Psoas muscle (tissue), 8 donors: Measurements from ENCODE around the gene FER. TPM values are rescaled to one million over a fixed set of nuclear protein-coding genes. Genes with fewer than 3 reads are reported as not detected.

Experiments used
- ATAC-seq, 4 donors: fragments of 200-7000 bp; cut with Tn5 transposase; one replicate each; pipeline ENCODE4 v1.9.1; 2020; ENCODE audit warnings: moderate library complexity in 3 of 4, mild to moderate bottlenecking in 2 of 4
- DNase-seq, 2 donors: peaks; one replicate each; pipeline ENCODE4 v3.0.0-alpha.2; 2020
- H3K27ac ChIP-seq: fragments of 200-600 bp; one replicate; pipeline ENCODE4 v1.8.0; 2022
- H3K27me3 ChIP-seq, 3 donors: fragments of 200-600 bp in 1 of 3; one replicate each; pipeline versions ENCODE4 v1.6.1 to v1.8.0; 2013 to 2022; ENCODE audit warnings: low read length in 2 of 3, mild to moderate bottlenecking in 2 of 3, moderate library complexity in 1 of 3; ENCODE audit not compliant: insufficient read depth in 3 of 3
- H3K36me3 ChIP-seq, 2 donors: fragments of 200-600 bp in 1 of 2; one replicate each; pipeline versions ENCODE4 v1.6.1 to v1.8.0; 2013 to 2022; ENCODE audit warnings: low read depth in 1 of 2, mild to moderate bottlenecking in 1 of 2, moderate library complexity in 1 of 2; ENCODE audit not compliant: insufficient read depth in 1 of 2
- H3K4me1 ChIP-seq: fragments of 200-600 bp; one replicate; pipeline ENCODE4 v1.8.0; 2022
- H3K4me3 ChIP-seq: fragments of 200-600 bp; one replicate; pipeline ENCODE4 v1.8.0; 2022; ENCODE audit warnings: mild to moderate bottlenecking
- H3K9me3 ChIP-seq: fragments of 200-600 bp; one replicate; pipeline ENCODE4 v1.8.0; 2022
- WGBS, 3 donors: extraction: QIAGEN DNeasy Blood & Tissue Kit; methylation state at CpG; one replicate each; pipeline versions ENCODE4 v1.1.6 to v1.1.7; 2013; 5-methylcytosine and 5-hydroxymethylcytosine counted together
- intact Hi-C, 2 donors: fragments of 100-400 bp; cut with DNase I; formaldehyde crosslinking; loops; one replicate each; pipeline versions ENCODE4 v1.11.0 to v1.14.2; 2022
- polyA plus RNA-seq, 3 donors: library from polyadenylated mRNA; stranded (reverse); fragments of 200-250 nt; gene quantifications; one replicate each; pipeline ENCODE4 v1.2.3, GENCODE V29; 2013
- total RNA-seq, 4 donors: library from RNA; stranded (reverse); fragmentation: NEBNext Ultra II Directional in 2 of 4; extraction: Animal tissue kit (Norgen Biotek cat#: 25700) in 2 of 4; gene quantifications; one replicate each; pipeline versions ENCODE4 v1.2.1 to v1.2.4, GENCODE V29; 2021 to 2023
- TF ChIP-seq, protein P1 (sequence below): fragments of 200-600 bp; IDR thresholded peaks from one replicate; pipeline ENCODE4 v1.8.0; 2022; ENCODE audit warnings: antibody characterized with exemption
- donor health status: healthy with polysubstance abuse.
- donor health status: DM: no; HTN: no; CAD: no; lungs with moderate emphysema.
- donor health status: Bipolar disorder and iron deficiency.
- donor health status: healthy.
- donor health status: DM: yes; HTN: yes; CAD: no.
- donor health status: DM: no; HTN: no; CAD: no.
- donor health status: DM: no; HTN: no; CAD: no.
- donor health status: DM: yes; HTN: yes; CAD: no.

The FER gene
- total and polyA plus RNA-seq, 7 donors = 0.66 to 7.6 (median 4.6) TPM

DNA sequence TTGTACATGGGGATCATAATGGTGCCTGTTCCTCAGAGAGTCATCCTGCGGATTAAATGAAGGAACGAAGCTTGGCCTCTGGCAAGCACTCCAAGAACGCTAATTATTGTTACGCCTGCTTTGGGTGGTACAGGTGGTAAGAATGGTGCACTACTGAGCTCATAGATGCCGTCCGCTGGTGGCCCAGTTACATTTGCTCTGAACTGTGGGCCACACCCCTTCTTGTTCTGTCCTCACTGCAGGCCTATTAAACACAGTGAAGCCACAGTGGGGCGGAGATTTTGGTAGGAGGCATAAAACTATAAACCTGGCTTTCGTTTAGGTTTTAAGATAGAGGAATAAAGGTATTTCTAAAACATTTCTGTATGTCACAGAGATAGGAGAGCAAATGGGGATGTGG, 40.6 kb upstream of the FER start:
- no peaks in the 10 kb centered on the region for H3K4me1 ChIP-seq
- TF ChIP-seq, protein P1, sequence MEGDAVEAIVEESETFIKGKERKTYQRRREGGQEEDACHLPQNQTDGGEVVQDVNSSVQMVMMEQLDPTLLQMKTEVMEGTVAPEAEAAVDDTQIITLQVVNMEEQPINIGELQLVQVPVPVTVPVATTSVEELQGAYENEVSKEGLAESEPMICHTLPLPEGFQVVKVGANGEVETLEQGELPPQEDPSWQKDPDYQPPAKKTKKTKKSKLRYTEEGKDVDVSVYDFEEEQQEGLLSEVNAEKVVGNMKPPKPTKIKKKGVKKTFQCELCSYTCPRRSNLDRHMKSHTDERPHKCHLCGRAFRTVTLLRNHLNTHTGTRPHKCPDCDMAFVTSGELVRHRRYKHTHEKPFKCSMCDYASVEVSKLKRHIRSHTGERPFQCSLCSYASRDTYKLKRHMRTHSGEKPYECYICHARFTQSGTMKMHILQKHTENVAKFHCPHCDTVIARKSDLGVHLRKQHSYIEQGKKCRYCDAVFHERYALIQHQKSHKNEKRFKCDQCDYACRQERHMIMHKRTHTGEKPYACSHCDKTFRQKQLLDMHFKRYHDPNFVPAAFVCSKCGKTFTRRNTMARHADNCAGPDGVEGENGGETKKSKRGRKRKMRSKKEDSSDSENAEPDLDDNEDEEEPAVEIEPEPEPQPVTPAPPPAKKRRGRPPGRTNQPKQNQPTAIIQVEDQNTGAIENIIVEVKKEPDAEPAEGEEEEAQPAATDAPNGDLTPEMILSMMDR = no peak
- no peak for DNase-seq
- H3K9me3 ChIP-seq = no peaks in the 10 kb centered on the region
- WGBS, 3 donors = 81 to 87% (median 83%) methylated on average over 8 of the region's 8 CpGs
- no peak for ATAC-seq
- no peaks in the 10 kb centered on the region for H3K36me3 ChIP-seq
- no peaks in the 10 kb centered on the region for H3K27me3 ChIP-seq
- intact Hi-C loops = no loop called here
- no peak overlapping the region for H3K27ac ChIP-seq
- H3K4me3 ChIP-seq = no peak overlapping the region

DNA sequence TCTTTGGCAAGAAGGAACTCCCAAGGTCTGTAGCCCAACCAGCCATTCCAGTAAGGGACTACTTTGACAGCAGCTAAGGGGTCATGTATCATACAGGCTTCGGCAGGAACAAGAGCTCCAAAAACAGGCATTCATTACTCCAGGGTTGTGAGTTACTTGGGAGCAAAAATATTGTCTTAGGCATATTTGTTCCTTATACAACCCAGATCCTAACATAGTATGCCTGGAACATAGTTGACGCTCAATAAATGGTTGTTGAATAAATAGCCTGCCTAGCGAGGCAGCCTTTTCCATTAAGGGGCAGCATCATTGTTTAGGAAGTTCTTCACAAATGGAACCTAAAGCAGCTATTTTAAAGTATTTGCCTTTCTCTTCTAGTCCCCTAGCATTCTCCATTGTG, 35.8 kb upstream of the FER start:
- H3K4me1 ChIP-seq = no peaks in the 10 kb centered on the region
- no peaks in the 10 kb centered on the region for H3K36me3 ChIP-seq
- no peak overlapping the region for H3K4me3 ChIP-seq
- intact Hi-C loops = no loop called here
- TF ChIP-seq, protein P1 = no peak
- WGBS, 3 donors = 71 to 79% (median 76%) methylated on average over 3 of the region's 3 CpGs
- H3K27ac ChIP-seq = no peak overlapping the region
- no peaks in the 10 kb centered on the region for H3K9me3 ChIP-seq
- H3K27me3 ChIP-seq = no peaks in the 10 kb centered on the region
- DNase-seq (no peak), ATAC-seq (no peak)

DNA sequence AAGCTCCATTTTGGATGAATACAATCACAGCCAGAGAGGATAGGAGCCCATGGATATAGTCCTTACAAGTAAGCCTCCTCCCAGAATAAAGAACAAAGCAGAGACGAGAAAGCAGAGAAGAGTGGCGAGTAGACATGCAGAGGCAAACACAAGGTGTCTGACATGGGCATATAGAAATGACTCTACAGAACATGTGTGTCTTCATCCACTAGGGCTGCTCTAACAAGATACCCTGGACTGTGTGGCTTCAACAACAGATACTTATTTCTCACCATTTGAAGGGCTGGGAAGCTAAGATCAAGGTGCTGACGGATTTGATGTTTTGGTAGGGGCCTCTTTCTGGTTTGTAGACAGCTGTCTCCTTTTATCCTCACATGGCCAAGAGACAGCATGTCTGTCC, 32.3 kb upstream of the FER start:
- intact Hi-C loops = no loop called here
- H3K27ac ChIP-seq = no peak overlapping the region
- 76 to 82% (median 79%) methylated on average over 3 of the region's 3 CpGs for WGBS, 3 donors
- H3K27me3 ChIP-seq = no peaks in the 10 kb centered on the region
- H3K36me3 ChIP-seq = no peaks in the 10 kb centered on the region
- TF ChIP-seq, protein P1 = no peak
- no peaks in the 10 kb centered on the region for H3K4me1 ChIP-seq
- ATAC-seq = no peak
- no peak for DNase-seq
- H3K4me3 ChIP-seq = no peak overlapping the region
- no peaks in the 10 kb centered on the region for H3K9me3 ChIP-seq

- H3K36me3 ChIP-seq = no peaks in the 10 kb centered on the region
- no peaks in the 10 kb centered on the region for H3K9me3 ChIP-seq
- TF ChIP-seq, protein P1 = no peak
- no peak overlapping the region for H3K4me3 ChIP-seq
- ATAC-seq (no peak), DNase-seq (no peak)
- H3K27me3 ChIP-seq = no peaks in the 10 kb centered on the region
- H3K4me1 ChIP-seq = no peaks in the 10 kb centered on the region
- intact Hi-C loops = no loop called here
- no peak overlapping the region for H3K27ac ChIP-seq
Observed at GRCh38 chr5:108720391-108720790, 27.3 kb upstream of the FER start.

DNA sequence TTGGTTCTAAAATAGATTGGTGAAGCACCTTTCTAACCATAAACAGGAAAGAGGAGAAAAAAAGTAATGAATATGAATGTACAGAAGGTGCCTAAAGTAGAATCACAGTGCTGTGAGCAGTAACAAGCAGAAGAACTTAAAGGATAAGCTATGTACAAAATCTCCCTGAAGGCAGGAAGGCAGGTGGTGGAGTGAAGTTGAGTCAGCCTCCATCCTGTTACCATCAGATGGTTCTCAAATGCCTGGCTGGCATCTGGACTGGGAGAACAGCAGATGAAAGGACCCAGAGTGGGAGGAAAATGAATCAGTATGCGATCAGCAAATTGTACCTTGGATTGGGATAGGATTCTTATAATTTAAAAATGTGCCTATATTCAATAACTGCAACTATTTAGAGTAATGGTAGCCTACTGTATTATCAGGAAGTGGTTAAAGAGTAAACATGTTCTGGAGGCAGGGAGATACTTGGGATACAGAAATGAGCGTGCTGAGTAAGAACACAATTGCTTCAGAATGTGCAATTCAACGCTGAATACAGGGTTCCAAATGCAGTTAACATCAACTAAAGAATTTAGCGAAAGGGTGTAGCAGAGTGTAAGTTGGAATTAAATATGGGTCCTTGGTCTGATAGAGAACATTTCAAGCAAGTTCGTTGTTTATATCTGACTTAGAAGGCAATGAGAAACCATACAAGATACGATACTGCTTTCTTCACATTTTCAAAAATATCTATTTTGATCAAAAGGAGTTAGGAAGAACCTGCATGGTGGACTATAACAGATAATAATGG, 21.1 kb upstream of the FER start:
- Histone ChIP-seq H3K36me3 (no peaks in the 10 kb centered on the region), H3K9me3 (no peaks in the 10 kb centered on the region), H3K4me1 (peaks cover 16% of the 10 kb centered on the region), H3K27ac (peak overlapping the region; percentile 87), H3K27me3 (no peaks in the 10 kb centered on the region), H3K4me3 (peak overlapping the region; percentile 82)
- ATAC-seq (no peak), DNase-seq (no peak)
- TF ChIP-seq, protein P1 = no peak
- 78 to 87% (median 78%) methylated on average over 6 of the region's 6 CpGs for WGBS, 3 donors
- intact Hi-C loops = loop anchor here in 1 of 2 donors (5.0 kb wide), 1 partner anchor 686 kb away; no protein-coding TSS in a partner anchor
